OCI-LY1 (cell line): ENCODE data around the gene ANKS3.
"Not testable (repeated sequence)": the region's sequence is repeated elsewhere in the genome, so short reads cannot be mapped to it uniquely, and the experiment has no call there.

Experiments used
- H2AFZ ChIP-seq: fragments of 200-600 bp; sonication (generic), shearing (Covaris generic); 2 replicates; pipeline ENCODE4 v1.6.0; 2014; ENCODE audit warnings: antibody characterized with exemption, mild to moderate bottlenecking, low read length
- H3F3A ChIP-seq: fragments of 200-600 bp; sonication (generic), shearing (Covaris generic); 2 replicates; pipeline ENCODE4 v1.6.0; 2014; ENCODE audit warnings: mild to moderate bottlenecking, antibody characterized with exemption, low read length, moderate library complexity; ENCODE audit not compliant: insufficient read depth
- H3K27ac ChIP-seq: fragments of 200-600 bp; sonication (generic); 2 replicates; pipeline ENCODE4 v1.5.1; 2014; ENCODE audit warnings: low read length, mixed run types, mild to moderate bottlenecking, low read depth; ENCODE audit not compliant: poor library complexity, severe bottlenecking
- H3K27me3 ChIP-seq: fragments of 200-600 bp; sonication (generic); 2 replicates; pipeline ENCODE4 v1.6.0; 2014; ENCODE audit warnings: antibody characterized with exemption, mild to moderate bottlenecking, low read length, moderate library complexity; ENCODE audit not compliant: insufficient read depth
- H3K36me3 ChIP-seq: fragments of 200-600 bp; sonication (generic); 2 replicates; pipeline ENCODE4 v1.6.1; 2014; ENCODE audit warnings: mild to moderate bottlenecking, antibody characterized with exemption, low read length, moderate library complexity, mixed read lengths; ENCODE audit not compliant: insufficient read depth
- H3K4me1 ChIP-seq: fragments of 200-600 bp; sonication (generic); 2 replicates; pipeline ENCODE4 v1.5.1; 2014; ENCODE audit warnings: mild to moderate bottlenecking, low read length, moderate library complexity; ENCODE audit not compliant: insufficient read depth, severe bottlenecking
- H3K4me2 ChIP-seq: fragments of 200-600 bp; sonication (generic), shearing (Covaris generic); 2 replicates; pipeline ENCODE4 v1.6.1; 2014; ENCODE audit warnings: low read length
- H3K4me3 ChIP-seq: fragments of 200-600 bp; sonication (generic); 2 replicates; pipeline ENCODE4 v1.5.1; 2014; ENCODE audit warnings: low read length, low read depth, mild to moderate bottlenecking, mixed read lengths; ENCODE audit not compliant: poor library complexity, severe bottlenecking
- H3K79me2 ChIP-seq: fragments of 200-600 bp; shearing (Covaris generic); 2 replicates; pipeline ENCODE4 v1.6.1; 2016; ENCODE audit warnings: mixed run types, low read length, mixed read lengths; ENCODE audit not compliant: insufficient read depth
- H3K9ac ChIP-seq: fragments of 200-600 bp; sonication (generic), shearing (Covaris generic); 2 replicates; pipeline ENCODE4 v1.6.1; 2014; ENCODE audit warnings: mild to moderate bottlenecking, low read length, mixed read lengths
- H3K9me2 ChIP-seq: fragments of 200-600 bp; sonication (generic), shearing (Covaris generic); 2 replicates; pipeline ENCODE4 v1.6.1; 2014; ENCODE audit warnings: low read depth, mild to moderate bottlenecking, low read length, mixed read lengths
- H3K9me3 ChIP-seq: fragments of 200-600 bp; shearing (Covaris generic); 2 replicates; pipeline ENCODE4 v1.6.1; 2014; ENCODE audit warnings: low read length, mixed read lengths
- H4K20me1 ChIP-seq: fragments of 200-600 bp; sonication (generic), shearing (Covaris generic); 2 replicates; pipeline ENCODE4 v1.6.0; 2016; ENCODE audit warnings: mild to moderate bottlenecking, low read length; ENCODE audit not compliant: insufficient read depth
- CTCF ChIP-seq: fragments of 200-600 bp; sonication (generic), shearing (Covaris generic); IDR thresholded peaks from 2 replicates; pipeline ENCODE4 v1.5.1; 2017; ENCODE audit warnings: mild to moderate bottlenecking, antibody characterized with exemption, low read length, moderate library complexity, mixed read lengths
- EZH2 ChIP-seq: fragments of 200-600 bp; sonication (generic), shearing (Covaris generic); IDR thresholded peaks from 2 replicates; pipeline ENCODE4 v1.8.0; 2017; ENCODE audit warnings: borderline replicate concordance, mixed run types, mild to moderate bottlenecking, antibody characterized with exemption, low read length, moderate library complexity, mixed read lengths

ANKS3 gene

GRCh38 chr16:4745274-4745569 lies 11.2 kb upstream of the ANKS3 start:
- Histone ChIP-seq H3K27ac (no peak overlapping the region), H3K4me2 (no peak overlapping the region), H3K36me3 (peaks cover 10% of the 10 kb centered on the region; the same call in 1 of the 2 replicates), H4K20me1 (no peaks in the 10 kb centered on the region), H2AFZ (no peak overlapping the region), H3K27me3 (no peaks in the 10 kb centered on the region), H3K9me2 (no peaks in the 10 kb centered on the region), H3K4me1 (peaks cover 19% of the 10 kb centered on the region), H3K9ac (no peak overlapping the region), H3K79me2 (no peaks in the 10 kb centered on the region), H3K4me3 (no peak overlapping the region), H3K9me3 (no peaks in the 10 kb centered on the region), H3F3A (no peaks in the 10 kb centered on the region)
- TF ChIP-seq EZH2, result no peak
- TF ChIP-seq CTCF, result no peak

GRCh38 chr16:4744555-4745273 lies 10.6 kb upstream of the ANKS3 start:
- no peak for TF ChIP-seq EZH2
- TF ChIP-seq CTCF, result no peak

GRCh38 chr16:4743226-4743878 lies 9.3 kb upstream of the ANKS3 start:
- Histone ChIP-seq H4K20me1 (no peaks in the 10 kb centered on the region), H3K36me3 (no peaks in the 10 kb centered on the region), H3K4me3 (peak overlapping the region; percentile 35), H3K79me2 (no peaks in the 10 kb centered on the region), H3K4me2 (peak overlapping the region; percentile 53), H3K27me3 (no peaks in the 10 kb centered on the region), H3K9ac (peak overlapping the region; percentile 20; the same call in 1 of the 2 replicates), H3K9me2 (no peaks in the 10 kb centered on the region), H2AFZ (no peak overlapping the region), H3K4me1 (peaks cover 17% of the 10 kb centered on the region), H3F3A (no peaks in the 10 kb centered on the region), H3K9me3 (no peaks in the 10 kb centered on the region), H3K27ac (no peak overlapping the region)
- TF ChIP-seq CTCF, result no peak
- no peak for TF ChIP-seq EZH2

More at GRCh38 chr16:4744555-4745273, 10.6 kb upstream of the ANKS3 start:
- Histone ChIP-seq H4K20me1 (no peaks in the 10 kb centered on the region), H3K9me2 (no peaks in the 10 kb centered on the region), H3K79me2 (no peaks in the 10 kb centered on the region), H3K4me3 (no peak overlapping the region), H3K4me2 (no peak overlapping the region), H3K9me3 (no peaks in the 10 kb centered on the region), H3F3A (no peaks in the 10 kb centered on the region), H3K27me3 (no peaks in the 10 kb centered on the region), H3K9ac (no peak overlapping the region), H3K4me1 (peaks cover 19% of the 10 kb centered on the region), H3K27ac (no peak overlapping the region), H3K36me3 (peaks cover 5% of the 10 kb centered on the region; the same call in 1 of the 2 replicates), H2AFZ (no peak overlapping the region)

- H3K4me2 ChIP-seq, result not testable (repeated sequence)
These were observed 4.3 kb upstream of the ANKS3 start for GRCh38 chr16:4738370-4738769.

More at GRCh38 chr16:4738370-4738769, 4.3 kb upstream of the ANKS3 start:
- not testable (repeated sequence) for H3F3A ChIP-seq, H3K79me2 ChIP-seq, H3K9me2 ChIP-seq, H3K9me3 ChIP-seq, H3K27ac ChIP-seq, H3K4me3 ChIP-seq, H2AFZ ChIP-seq, H4K20me1 ChIP-seq, H3K36me3 ChIP-seq, H3K27me3 ChIP-seq, H3K9ac ChIP-seq
- H3K4me1 ChIP-seq, result peaks cover 18% of the 10 kb centered on the region
